ENCODE measurements around the gene CLASP2. TPM values are rescaled to one million over a fixed set of nuclear protein-coding genes. Genes with fewer than 3 reads are reported as not detected.
"Not testable (repeated sequence)": the region's sequence is repeated elsewhere in the genome, so short reads cannot be mapped to it uniquely, and the experiment has no call there.

The CLASP2 gene
- polyA plus RNA-seq, 1 experiment, result 27.4 TPM

DNA sequence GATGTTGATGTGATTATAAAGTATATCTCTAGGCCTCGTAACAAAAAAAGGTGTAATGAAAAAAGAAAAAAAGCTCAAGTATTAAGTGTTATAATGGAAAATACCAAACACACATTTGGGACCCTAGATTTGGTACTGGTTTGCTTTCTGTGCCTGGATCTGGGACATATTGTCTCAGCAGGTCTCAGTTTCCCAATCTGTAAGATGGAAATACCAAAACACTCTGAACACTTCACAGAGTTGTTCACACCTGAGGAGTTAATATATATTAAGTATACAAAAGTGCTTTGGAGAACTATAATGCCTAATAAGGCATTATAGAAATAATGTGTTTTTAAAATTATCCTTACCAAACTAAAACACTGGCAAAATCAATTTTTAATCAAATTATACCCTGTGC, 60.0 kb downstream of the CLASP2 start:
- ChIA-PET POLR2A (interaction anchor here (1.1 kb wide), 1 partner anchor 218 kb away, joined by 3 read pairs; the partner anchor contains the start of gene UBP1), CTCF (interaction anchor here (1.0 kb wide), 1 partner anchor 129 kb away, joined by 4 read pairs; no protein-coding TSS in a partner anchor)
- no peak overlapping the region for H3K4me3 ChIP-seq (ENCODE audit: low read depth, low read length)
- no peaks in the 10 kb centered on the region for H3K27me3 ChIP-seq (ENCODE audit: control insufficient read depth, insufficient read depth, low read length)
- H3K9me3 ChIP-seq (ENCODE audit: control insufficient read depth, insufficient read depth, low read length), result no peaks in the 10 kb centered on the region
- no peak for DNase-seq (ENCODE audit: low read depth, low spot score)
- TF ChIP-seq, protein P1, sequence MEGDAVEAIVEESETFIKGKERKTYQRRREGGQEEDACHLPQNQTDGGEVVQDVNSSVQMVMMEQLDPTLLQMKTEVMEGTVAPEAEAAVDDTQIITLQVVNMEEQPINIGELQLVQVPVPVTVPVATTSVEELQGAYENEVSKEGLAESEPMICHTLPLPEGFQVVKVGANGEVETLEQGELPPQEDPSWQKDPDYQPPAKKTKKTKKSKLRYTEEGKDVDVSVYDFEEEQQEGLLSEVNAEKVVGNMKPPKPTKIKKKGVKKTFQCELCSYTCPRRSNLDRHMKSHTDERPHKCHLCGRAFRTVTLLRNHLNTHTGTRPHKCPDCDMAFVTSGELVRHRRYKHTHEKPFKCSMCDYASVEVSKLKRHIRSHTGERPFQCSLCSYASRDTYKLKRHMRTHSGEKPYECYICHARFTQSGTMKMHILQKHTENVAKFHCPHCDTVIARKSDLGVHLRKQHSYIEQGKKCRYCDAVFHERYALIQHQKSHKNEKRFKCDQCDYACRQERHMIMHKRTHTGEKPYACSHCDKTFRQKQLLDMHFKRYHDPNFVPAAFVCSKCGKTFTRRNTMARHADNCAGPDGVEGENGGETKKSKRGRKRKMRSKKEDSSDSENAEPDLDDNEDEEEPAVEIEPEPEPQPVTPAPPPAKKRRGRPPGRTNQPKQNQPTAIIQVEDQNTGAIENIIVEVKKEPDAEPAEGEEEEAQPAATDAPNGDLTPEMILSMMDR (IDR thresholded peaks at IDR 0.05; ENCODE audit: low read depth, low read length), result no peak
- no peak overlapping the region for H3K27ac ChIP-seq (ENCODE audit: low read depth, low read length)

DNA sequence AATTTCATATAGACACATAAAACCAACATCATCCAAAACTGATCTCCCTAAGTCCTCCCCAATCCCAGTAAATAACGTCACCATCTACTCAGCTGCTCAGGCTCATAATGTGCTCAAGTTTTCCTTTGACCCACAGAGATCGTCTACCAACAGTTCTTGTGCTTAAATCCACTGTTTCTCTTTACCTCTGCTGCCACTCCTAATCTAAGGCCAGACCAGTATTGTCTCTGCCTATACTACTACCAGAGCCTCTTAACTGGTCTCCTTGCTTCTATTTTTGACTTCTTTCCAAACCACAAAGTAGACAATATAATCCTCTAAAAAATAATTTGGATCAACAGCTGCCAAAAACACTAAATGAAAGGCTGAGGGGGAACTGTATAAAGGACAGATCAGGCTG, 65.3 kb downstream of the CLASP2 start:
- no peak overlapping the region for H3K4me3 ChIP-seq (ENCODE audit: low read depth, low read length)
- POLR2A ChIA-PET, result no interaction called here
- CTCF ChIA-PET, result no interaction called here
- TF ChIP-seq, protein P1 (IDR thresholded peaks at IDR 0.05; ENCODE audit: low read depth, low read length), result no peak
- H3K27ac ChIP-seq (ENCODE audit: low read depth, low read length), result no peak overlapping the region
- H3K9me3 ChIP-seq (ENCODE audit: control insufficient read depth, insufficient read depth, low read length), result no peaks in the 10 kb centered on the region
- DNase-seq (ENCODE audit: low read depth, low spot score), result no peak
- H3K27me3 ChIP-seq (ENCODE audit: control insufficient read depth, insufficient read depth, low read length), result no peaks in the 10 kb centered on the region

DNA sequence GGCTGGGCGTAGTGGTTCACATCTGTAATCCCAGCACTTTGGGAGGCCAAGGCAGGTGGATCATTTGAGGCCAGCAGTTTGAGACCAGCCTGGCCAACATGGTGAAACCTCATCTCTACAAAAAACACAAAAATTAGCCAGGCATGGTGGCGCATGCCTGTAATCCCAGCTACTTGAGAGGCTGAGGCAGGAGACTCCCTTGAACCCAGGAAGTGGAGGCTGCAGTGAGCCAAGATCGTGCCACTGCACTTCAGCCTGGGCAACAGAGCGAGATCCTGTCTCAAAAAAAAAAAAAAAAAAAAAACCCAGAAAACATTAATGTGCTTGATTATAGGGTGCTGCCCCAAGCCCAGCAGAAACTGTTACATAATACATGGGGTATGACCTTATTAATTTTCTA, 67.0 kb downstream of the CLASP2 start:
- CTCF ChIA-PET; H3K27ac ChIP-seq (ENCODE audit: low read depth, low read length); H3K27me3 ChIP-seq (ENCODE audit: control insufficient read depth, insufficient read depth, low read length); DNase-seq (ENCODE audit: low read depth, low spot score); H3K4me3 ChIP-seq (ENCODE audit: low read depth, low read length); POLR2A ChIA-PET; H3K9me3 ChIP-seq (ENCODE audit: control insufficient read depth, insufficient read depth, low read length): not testable (repeated sequence)

DNA sequence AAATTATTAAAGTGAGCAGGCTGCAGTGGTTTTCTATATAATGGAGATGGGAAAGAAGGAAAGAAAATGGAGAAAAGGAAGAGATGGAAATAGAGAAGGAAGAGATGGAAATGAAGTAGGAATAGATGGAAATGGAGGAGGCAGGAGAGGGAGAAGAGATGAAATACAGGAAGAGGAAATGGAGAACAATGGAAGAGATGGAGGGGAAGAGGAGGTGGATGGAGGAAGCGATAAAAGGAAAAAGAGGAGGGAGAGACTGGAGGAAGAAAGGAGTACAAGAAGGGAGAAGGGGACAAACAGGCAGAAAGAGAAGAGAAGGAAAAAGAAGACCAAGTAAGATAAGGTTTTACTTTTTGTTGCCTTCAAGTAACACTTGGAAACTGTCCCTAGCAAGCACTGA, 67.6 kb downstream of the CLASP2 start:
- POLR2A ChIA-PET, result no interaction called here
- TF ChIP-seq, protein P1 (IDR thresholded peaks at IDR 0.05; ENCODE audit: low read depth, low read length), result no peak
- no peak overlapping the region for H3K27ac ChIP-seq (ENCODE audit: low read depth, low read length)
- CTCF ChIA-PET, result no interaction called here
- H3K9me3 ChIP-seq (ENCODE audit: control insufficient read depth, insufficient read depth, low read length), result no peaks in the 10 kb centered on the region
- no peak for DNase-seq (ENCODE audit: low read depth, low spot score)
- H3K4me3 ChIP-seq (ENCODE audit: low read depth, low read length), result no peak overlapping the region
- H3K27me3 ChIP-seq (ENCODE audit: control insufficient read depth, insufficient read depth, low read length), result no peaks in the 10 kb centered on the region

DNA sequence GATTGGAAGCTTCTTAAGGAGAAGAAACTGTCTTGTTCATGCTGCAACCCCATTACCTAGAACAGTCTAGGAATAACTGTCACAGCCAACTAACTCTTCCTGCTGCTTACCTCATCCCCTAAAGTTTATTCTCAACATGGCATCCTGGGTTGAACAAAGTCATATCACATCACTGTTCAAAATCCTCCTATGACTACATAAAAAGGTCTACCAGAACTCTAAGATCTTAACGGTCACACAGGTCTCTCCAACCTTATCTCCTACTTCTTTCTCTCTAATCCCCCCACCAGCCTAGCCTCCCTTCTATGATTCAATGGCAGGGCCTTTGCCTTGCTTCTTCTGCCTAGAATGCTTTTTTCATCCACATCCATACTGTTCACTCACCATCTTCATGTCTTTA, 69.3 kb downstream of the CLASP2 start:
- Histone ChIP-seq H3K27me3 (ENCODE audit: control insufficient read depth, insufficient read depth, low read length) (no peaks in the 10 kb centered on the region), H3K4me3 (ENCODE audit: low read depth, low read length) (no peak overlapping the region), H3K27ac (ENCODE audit: low read depth, low read length) (no peak overlapping the region), H3K9me3 (ENCODE audit: control insufficient read depth, insufficient read depth, low read length) (no peaks in the 10 kb centered on the region)
- POLR2A ChIA-PET, result no interaction called here
- TF ChIP-seq, protein P1 (IDR thresholded peaks at IDR 0.05; ENCODE audit: low read depth, low read length), result no peak
- CTCF ChIA-PET, result interaction anchor here (1.2 to 4.8 kb wide), 2 partner anchors 128 to 138 kb away, joined by 5 to 27 read pairs; no protein-coding TSS in a partner anchor
- DNase-seq (ENCODE audit: low read depth, low spot score), result no peak

DNA sequence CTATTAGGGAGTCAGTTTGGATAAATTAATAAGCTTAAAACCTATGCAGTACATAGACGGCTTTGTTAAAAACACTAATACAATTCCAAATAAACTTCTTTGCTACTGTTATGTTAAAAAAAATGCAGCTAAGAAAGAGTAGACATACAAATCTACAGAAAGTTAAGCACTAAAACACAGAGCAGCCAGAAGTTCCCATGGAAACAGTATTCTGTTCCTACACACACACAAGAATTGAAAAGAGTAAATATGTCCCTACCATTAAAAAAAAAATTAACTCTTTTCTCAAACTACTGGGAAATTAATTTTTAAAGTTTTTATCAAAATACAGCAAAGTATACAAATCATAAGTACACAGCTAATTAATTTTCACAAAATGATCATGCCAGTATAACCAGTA, 71.6 kb downstream of the CLASP2 start:
- Histone ChIP-seq H3K4me3 (ENCODE audit: low read depth, low read length) (no peak overlapping the region), H3K27me3 (ENCODE audit: control insufficient read depth, insufficient read depth, low read length) (no peaks in the 10 kb centered on the region), H3K27ac (ENCODE audit: low read depth, low read length) (no peak overlapping the region), H3K9me3 (ENCODE audit: control insufficient read depth, insufficient read depth, low read length) (no peaks in the 10 kb centered on the region)
- TF ChIP-seq, protein P1 (IDR thresholded peaks at IDR 0.05; ENCODE audit: low read depth, low read length), result no peak
- ChIA-PET POLR2A (no interaction called here), CTCF (interaction anchor here (1.3 to 4.8 kb wide), 3 partner anchors 9 to 141 kb away, joined by 7 to 27 read pairs (median 10); no protein-coding TSS in a partner anchor)
- DNase-seq (ENCODE audit: low read depth, low spot score), result no peak
